ENCODE results near the gene VPS8.

Gene VPS8

DNA sequence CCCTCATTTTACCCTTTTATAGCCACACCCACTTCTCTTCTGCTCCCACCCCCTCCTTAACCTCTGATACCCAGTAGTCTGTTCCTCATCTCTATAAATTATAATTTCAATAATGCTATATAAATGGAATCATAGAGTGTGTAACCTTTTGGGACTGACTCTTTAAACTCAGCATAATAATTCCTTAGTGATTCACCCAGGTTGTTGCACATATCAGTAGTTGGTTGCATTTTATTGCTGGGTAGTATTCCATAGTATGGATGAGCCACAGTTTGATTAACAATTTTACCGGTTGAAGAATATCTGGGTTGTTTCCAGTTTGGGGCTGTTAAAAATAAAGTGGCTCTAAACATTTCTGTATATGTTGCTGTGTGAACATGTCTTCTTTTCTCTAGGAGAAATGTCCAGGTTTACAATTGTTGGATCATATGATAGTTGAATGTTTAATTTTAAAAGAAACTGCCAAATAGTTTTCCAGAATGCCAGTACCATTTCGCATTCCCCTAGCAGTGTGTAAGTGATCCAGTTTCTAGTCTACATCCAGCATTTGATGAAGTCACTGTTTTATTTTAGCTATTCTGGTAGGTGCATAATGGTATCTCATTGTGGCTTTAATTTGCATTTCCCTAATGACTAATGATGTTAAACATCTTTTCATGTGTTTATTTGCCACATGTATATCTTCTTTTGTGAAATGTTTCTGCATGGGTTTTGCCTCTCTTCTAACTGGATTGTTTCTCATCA is 68.5 kb downstream of the VPS8 start:
- Histone ChIP-seq H3K27me3 (replicated peaks) (no peaks in the 10 kb centered on the region), H3K36me3 (replicated peaks) (peaks cover 3% of the 10 kb centered on the region), H3K27ac (no peak overlapping the region), H3K4me3 (ENCODE audit: low read depth, low read length) (no peak overlapping the region)
- TF ChIP-seq CTCF (IDR thresholded peaks at IDR 0.05; ENCODE audit: low read depth, low read length, missing control alignments): no peak
- no peak for DNase-seq
- in situ Hi-C loops (cut with HindIII; ENCODE audit: low pct_ligation_motif_present, low sequenced_read_pairs): no loop called here

GRCh38 chr3:184884359-184885017 is 72.5 kb downstream of the VPS8 start:
- Histone ChIP-seq H3K27ac (no peak overlapping the region), H3K4me3 (ENCODE audit: low read depth, low read length) (no peak overlapping the region), H3K36me3 (replicated peaks) (peaks cover 2% of the 10 kb centered on the region), H3K27me3 (replicated peaks) (no peaks in the 10 kb centered on the region)
- TF ChIP-seq CTCF (IDR thresholded peaks at IDR 0.05; ENCODE audit: low read depth, low read length, missing control alignments): no peak
- DNase-seq: no peak
- in situ Hi-C loops (cut with HindIII; ENCODE audit: low pct_ligation_motif_present, low sequenced_read_pairs): no loop called here

- TF ChIP-seq CTCF (IDR thresholded peaks at IDR 0.05; ENCODE audit: low read depth, low read length, missing control alignments): no peak
- H3K27me3 ChIP-seq (replicated peaks): no peaks in the 10 kb centered on the region
- no peak overlapping the region for H3K4me3 ChIP-seq (ENCODE audit: low read depth, low read length)
- no peak for DNase-seq
- H3K36me3 ChIP-seq (replicated peaks): peaks cover 2% of the 10 kb centered on the region
- in situ Hi-C loops (cut with HindIII; ENCODE audit: low pct_ligation_motif_present, low sequenced_read_pairs): no loop called here
- no peak overlapping the region for H3K27ac ChIP-seq
These were observed 73.1 kb downstream of the VPS8 start for GRCh38 chr3:184885112-184885511.

DNA sequence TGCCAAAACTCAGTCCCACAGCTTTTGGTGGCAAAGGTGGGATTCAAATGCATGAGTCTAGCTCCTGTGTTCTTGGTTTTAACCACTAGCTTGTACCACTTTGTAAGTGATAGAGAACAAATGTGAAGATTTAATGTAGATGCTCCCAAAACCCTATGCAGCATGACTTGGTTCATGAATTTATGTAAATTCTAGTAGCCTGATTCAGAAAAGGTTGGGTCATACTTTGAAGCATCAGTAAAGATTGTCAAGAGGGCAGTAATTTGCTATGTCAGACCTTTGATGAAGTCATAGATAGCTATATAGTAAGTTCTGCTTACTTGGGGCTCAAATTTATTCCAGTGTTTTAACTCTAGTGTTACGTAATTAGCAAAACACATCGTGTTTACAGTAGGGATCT is 75.6 kb downstream of the VPS8 start:
- no peak for TF ChIP-seq CTCF (IDR thresholded peaks at IDR 0.05; ENCODE audit: low read depth, low read length, missing control alignments)
- H3K27me3 ChIP-seq (replicated peaks): no peaks in the 10 kb centered on the region
- H3K4me3 ChIP-seq (ENCODE audit: low read depth, low read length): no peak overlapping the region
- no peak overlapping the region for H3K27ac ChIP-seq
- no peak for DNase-seq
- peaks cover 2% of the 10 kb centered on the region for H3K36me3 ChIP-seq (replicated peaks)
- in situ Hi-C loops (cut with HindIII; ENCODE audit: low pct_ligation_motif_present, low sequenced_read_pairs): no loop called here

DNA sequence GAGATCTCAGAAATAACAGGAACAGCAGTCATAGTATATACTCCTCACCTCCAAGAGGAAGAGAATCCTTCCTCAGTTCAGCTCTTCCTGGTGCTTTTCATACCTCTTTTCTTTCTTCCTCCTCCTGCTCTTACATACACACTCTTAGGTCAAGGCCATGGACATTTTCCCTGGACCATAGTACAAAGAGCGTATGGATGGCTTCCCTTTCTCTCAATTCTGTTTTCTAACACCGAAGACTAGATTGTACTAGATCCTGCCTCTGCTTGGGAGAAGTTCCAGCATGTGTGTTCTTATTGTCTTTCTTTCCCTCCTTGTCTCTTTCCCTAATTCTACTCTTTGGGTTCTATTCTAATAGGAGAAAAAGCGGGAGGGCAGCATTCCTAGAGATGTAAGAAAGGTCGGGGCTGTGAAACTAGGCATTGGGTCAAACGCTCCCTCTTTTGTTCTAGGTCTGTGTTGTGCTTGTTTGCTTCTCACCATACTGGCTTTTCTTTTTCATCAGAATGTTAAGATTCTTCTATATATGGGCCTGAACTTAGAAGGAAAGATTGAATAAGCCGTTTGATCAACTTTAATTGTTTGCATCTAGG is 77.4 kb downstream of the VPS8 start:
- in situ Hi-C loops (cut with HindIII; ENCODE audit: low pct_ligation_motif_present, low sequenced_read_pairs): no loop called here
- no peak for DNase-seq
- H3K27me3 ChIP-seq (replicated peaks): no peaks in the 10 kb centered on the region
- no peak for TF ChIP-seq CTCF (IDR thresholded peaks at IDR 0.05; ENCODE audit: low read depth, low read length, missing control alignments)
- H3K27ac ChIP-seq: no peak overlapping the region
- H3K4me3 ChIP-seq (ENCODE audit: low read depth, low read length): no peak overlapping the region
- peaks cover 2% of the 10 kb centered on the region for H3K36me3 ChIP-seq (replicated peaks)
